Psoas muscle (tissue), 8 donors: ENCODE results near the gene CDK6. TPM values are rescaled to one million over a fixed set of nuclear protein-coding genes. Genes with fewer than 3 reads are reported as not detected.
"Not testable (repeated sequence)": the region's sequence is repeated elsewhere in the genome, so short reads cannot be mapped to it uniquely, and the experiment has no call there.

Source experiments
- ATAC-seq, 4 donors: fragments of 200-7000 bp; cut with Tn5 transposase; one replicate each; pipeline ENCODE4 v1.9.1; 2020; ENCODE audit warnings: moderate library complexity in 3 of 4, mild to moderate bottlenecking in 2 of 4
- DNase-seq, 2 donors: peaks; one replicate each; pipeline ENCODE4 v3.0.0-alpha.2; 2020
- H3K27ac ChIP-seq: fragments of 200-600 bp; one replicate; pipeline ENCODE4 v1.8.0; 2022
- H3K27me3 ChIP-seq, 3 donors: fragments of 200-600 bp in 1 of 3; one replicate each; pipeline versions ENCODE4 v1.6.1 to v1.8.0; 2013 to 2022; ENCODE audit warnings: low read length in 2 of 3, mild to moderate bottlenecking in 2 of 3, moderate library complexity in 1 of 3; ENCODE audit not compliant: insufficient read depth in 3 of 3
- H3K36me3 ChIP-seq, 2 donors: fragments of 200-600 bp in 1 of 2; one replicate each; pipeline versions ENCODE4 v1.6.1 to v1.8.0; 2013 to 2022; ENCODE audit warnings: low read depth in 1 of 2, mild to moderate bottlenecking in 1 of 2, moderate library complexity in 1 of 2; ENCODE audit not compliant: insufficient read depth in 1 of 2
- H3K4me1 ChIP-seq: fragments of 200-600 bp; one replicate; pipeline ENCODE4 v1.8.0; 2022
- H3K4me3 ChIP-seq: fragments of 200-600 bp; one replicate; pipeline ENCODE4 v1.8.0; 2022; ENCODE audit warnings: mild to moderate bottlenecking
- H3K9me3 ChIP-seq: fragments of 200-600 bp; one replicate; pipeline ENCODE4 v1.8.0; 2022
- CTCF ChIP-seq: fragments of 200-600 bp; IDR thresholded peaks from one replicate; pipeline ENCODE4 v1.8.0; 2022; ENCODE audit warnings: antibody characterized with exemption
- WGBS, 3 donors: extraction: QIAGEN DNeasy Blood & Tissue Kit; methylation state at CpG; one replicate each; pipeline versions ENCODE4 v1.1.6 to v1.1.7; 2013; 5-methylcytosine and 5-hydroxymethylcytosine counted together
- intact Hi-C, 2 donors: fragments of 100-400 bp; cut with DNase I; formaldehyde crosslinking; loops; one replicate each; pipeline versions ENCODE4 v1.11.0 to v1.14.2; 2022
- polyA plus RNA-seq, 3 donors: library from polyadenylated mRNA; stranded (reverse); fragments of 200-250 nt; gene quantifications; one replicate each; pipeline ENCODE4 v1.2.3, GENCODE V29; 2013
- total RNA-seq, 4 donors: library from RNA; stranded (reverse); fragmentation: NEBNext Ultra II Directional in 2 of 4; extraction: Animal tissue kit (Norgen Biotek cat#: 25700) in 2 of 4; gene quantifications; one replicate each; pipeline versions ENCODE4 v1.2.1 to v1.2.4, GENCODE V29; 2021 to 2023
- donor health status: healthy with polysubstance abuse.
- donor health status: DM: no; HTN: no; CAD: no; lungs with moderate emphysema.
- donor health status: Bipolar disorder and iron deficiency.
- donor health status: healthy.
- donor health status: DM: yes; HTN: yes; CAD: no.
- donor health status: DM: no; HTN: no; CAD: no.
- donor health status: DM: no; HTN: no; CAD: no.
- donor health status: DM: yes; HTN: yes; CAD: no.

CDK6 gene
- total and polyA plus RNA-seq, 7 donors: 0.39 to 8.0 (median 3.2) TPM

- Histone ChIP-seq H3K27me3 (no peaks in the 10 kb centered on the region), H3K36me3 (no peaks in the 10 kb centered on the region), H3K4me1 (no peaks in the 10 kb centered on the region), H3K4me3 (no peak overlapping the region), H3K27ac (no peak overlapping the region), H3K9me3 (no peaks in the 10 kb centered on the region)
- no peak for ATAC-seq
- DNase-seq: no peak
- peak; percentile 35 for TF ChIP-seq CTCF
- intact Hi-C loops: no loop called here
- WGBS, 3 donors: 22 to 35% (median 23%) methylated on average over 5 of the region's 5 CpGs
These were observed 226.4 kb downstream of the CDK6 start for GRCh38 chr7:92609921-92610518.

GRCh38 chr7:92608380-92609322 is 227.7 kb downstream of the CDK6 start:
- no peak overlapping the region for H3K4me3 ChIP-seq
- ATAC-seq: no peak

GRCh38 chr7:92606985-92607384 is 229.4 kb downstream of the CDK6 start:
- TF ChIP-seq CTCF: no peak
- ATAC-seq (no peak), DNase-seq (no peak)
- Histone ChIP-seq H3K27me3 (no peaks in the 10 kb centered on the region), H3K36me3 (no peaks in the 10 kb centered on the region), H3K27ac (no peak overlapping the region), H3K4me3 (no peak overlapping the region), H3K4me1 (no peaks in the 10 kb centered on the region), H3K9me3 (no peaks in the 10 kb centered on the region)
- WGBS, 3 donors: 77 to 83% (median 80%) methylated on average over 4 of the region's 4 CpGs
- intact Hi-C loops: no loop called here

More at GRCh38 chr7:92608380-92609322, 227.7 kb downstream of the CDK6 start:
- no peak for TF ChIP-seq CTCF
- Histone ChIP-seq H3K9me3 (no peaks in the 10 kb centered on the region), H3K36me3 (no peaks in the 10 kb centered on the region), H3K27me3 (no peaks in the 10 kb centered on the region), H3K4me1 (no peaks in the 10 kb centered on the region), H3K27ac (no peak overlapping the region)
- WGBS, 3 donors: 65 to 70% (median 65%) methylated on average over 27 of the region's 27 CpGs
- no peak for DNase-seq
- intact Hi-C loops: no loop called here

- H3K27me3 ChIP-seq, DNase-seq, H3K4me3 ChIP-seq, H3K4me1 ChIP-seq, intact Hi-C loops, H3K9me3 ChIP-seq, ATAC-seq, H3K36me3 ChIP-seq, H3K27ac ChIP-seq: not testable (repeated sequence)
- 77 to 83% (median 81%) methylated on average over 7 of the region's 7 CpGs for WGBS, 3 donors
These were observed 231.9 kb downstream of the CDK6 start for GRCh38 chr7:92604517-92604916.

GRCh38 chr7:92603089-92603445 is 233.3 kb downstream of the CDK6 start:
- no peak overlapping the region for H3K27ac ChIP-seq
- TF ChIP-seq CTCF: no peak
- H3K9me3 ChIP-seq: no peaks in the 10 kb centered on the region
- H3K27me3 ChIP-seq: no peaks in the 10 kb centered on the region
- no peaks in the 10 kb centered on the region for H3K4me1 ChIP-seq
- no peaks in the 10 kb centered on the region for H3K36me3 ChIP-seq
- WGBS, 3 donors: 75 to 83% (median 78%) methylated on average over 1 of the region's 1 CpG
- H3K4me3 ChIP-seq: no peak overlapping the region
- DNase-seq: no peak
- intact Hi-C loops: no loop called here
- no peak for ATAC-seq
